GM13977 (cell line): Measurements from ENCODE around the gene EIF2AK3.

Source experiments
- DNase-seq: peaks from one replicate; pipeline ENCODE4 v3.0.0; 2012; ENCODE audit warnings: low spot score
- in situ Hi-C: fragments of 300-500 bp; cut with MboI; formaldehyde crosslinking; loops from one replicate; pipeline ENCODE4 v1.12.0; 2022; ENCODE audit warnings: low sequenced_read_pairs, low pct_unique_long_range_greater_than_20kb, mixed read lengths, inconsistent platforms; ENCODE audit not compliant: unreplicated experiment
- TF ChIP-seq, protein P1 (sequence below): IDR thresholded peaks from 2 replicates; pipeline ENCODE4 v1.5.1; 2012; ENCODE audit warnings: mild to moderate bottlenecking, control low read depth; ENCODE audit not compliant: insufficient read depth; ENCODE audit errors: extremely low read depth, missing control alignments

EIF2AK3 gene

GRCh38 chr2:88627055-88627855 lies at the start of gene EIF2AK3:
EIF2AK3 (minus strand) TSS chr2:88627464; CDS start chr2:88627274, 190 bp downstream.
- TF ChIP-seq, protein P1, sequence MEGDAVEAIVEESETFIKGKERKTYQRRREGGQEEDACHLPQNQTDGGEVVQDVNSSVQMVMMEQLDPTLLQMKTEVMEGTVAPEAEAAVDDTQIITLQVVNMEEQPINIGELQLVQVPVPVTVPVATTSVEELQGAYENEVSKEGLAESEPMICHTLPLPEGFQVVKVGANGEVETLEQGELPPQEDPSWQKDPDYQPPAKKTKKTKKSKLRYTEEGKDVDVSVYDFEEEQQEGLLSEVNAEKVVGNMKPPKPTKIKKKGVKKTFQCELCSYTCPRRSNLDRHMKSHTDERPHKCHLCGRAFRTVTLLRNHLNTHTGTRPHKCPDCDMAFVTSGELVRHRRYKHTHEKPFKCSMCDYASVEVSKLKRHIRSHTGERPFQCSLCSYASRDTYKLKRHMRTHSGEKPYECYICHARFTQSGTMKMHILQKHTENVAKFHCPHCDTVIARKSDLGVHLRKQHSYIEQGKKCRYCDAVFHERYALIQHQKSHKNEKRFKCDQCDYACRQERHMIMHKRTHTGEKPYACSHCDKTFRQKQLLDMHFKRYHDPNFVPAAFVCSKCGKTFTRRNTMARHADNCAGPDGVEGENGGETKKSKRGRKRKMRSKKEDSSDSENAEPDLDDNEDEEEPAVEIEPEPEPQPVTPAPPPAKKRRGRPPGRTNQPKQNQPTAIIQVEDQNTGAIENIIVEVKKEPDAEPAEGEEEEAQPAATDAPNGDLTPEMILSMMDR: no peak
- DNase-seq: peak; percentile 96
- in situ Hi-C loops: no loop called here

GRCh38 chr2:88673363-88673762 lies 46.1 kb upstream of the EIF2AK3 start:
- no peak for DNase-seq
- TF ChIP-seq, protein P1: no peak
- in situ Hi-C loops: loop anchor here (5.0 to 25.0 kb wide), 2 partner anchors 81 to 286 kb away; no protein-coding TSS in a partner anchor

DNA sequence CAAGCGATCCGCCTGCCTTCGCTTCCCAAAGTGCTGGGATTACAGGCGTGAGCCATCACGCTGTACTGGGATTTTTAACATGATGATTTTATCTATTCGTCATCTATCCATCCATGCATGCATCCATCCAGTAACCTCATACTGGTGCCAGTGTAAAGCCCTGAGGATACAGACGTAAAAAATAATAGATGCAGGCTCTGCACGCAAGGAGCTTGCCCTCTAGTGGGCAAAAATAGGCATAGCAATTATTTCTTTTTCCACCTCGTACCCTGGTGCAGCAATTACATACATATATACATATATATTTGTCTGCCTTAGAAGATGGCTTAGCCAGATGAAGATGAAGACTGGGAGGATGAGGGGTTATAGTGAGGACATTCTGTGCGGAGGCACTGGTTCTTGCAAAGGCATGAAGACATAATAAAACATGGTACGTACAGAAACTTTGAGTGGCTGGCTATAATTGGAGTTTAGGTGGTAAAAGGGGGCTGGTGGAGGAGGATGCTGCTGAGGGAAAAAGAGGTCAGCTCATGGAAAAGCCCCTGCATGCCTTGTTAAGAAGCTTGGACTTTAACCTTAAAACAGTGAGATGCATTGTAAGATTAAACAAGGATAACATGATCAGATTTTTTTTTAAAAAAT lies 44.6 kb upstream of the EIF2AK3 start:
- peak; percentile 32 for DNase-seq
- TF ChIP-seq, protein P1: peak; percentile 87
- in situ Hi-C loops: loop anchor here (5.0 to 25.0 kb wide), 2 partner anchors 80 to 285 kb away; no protein-coding TSS in a partner anchor

DNA sequence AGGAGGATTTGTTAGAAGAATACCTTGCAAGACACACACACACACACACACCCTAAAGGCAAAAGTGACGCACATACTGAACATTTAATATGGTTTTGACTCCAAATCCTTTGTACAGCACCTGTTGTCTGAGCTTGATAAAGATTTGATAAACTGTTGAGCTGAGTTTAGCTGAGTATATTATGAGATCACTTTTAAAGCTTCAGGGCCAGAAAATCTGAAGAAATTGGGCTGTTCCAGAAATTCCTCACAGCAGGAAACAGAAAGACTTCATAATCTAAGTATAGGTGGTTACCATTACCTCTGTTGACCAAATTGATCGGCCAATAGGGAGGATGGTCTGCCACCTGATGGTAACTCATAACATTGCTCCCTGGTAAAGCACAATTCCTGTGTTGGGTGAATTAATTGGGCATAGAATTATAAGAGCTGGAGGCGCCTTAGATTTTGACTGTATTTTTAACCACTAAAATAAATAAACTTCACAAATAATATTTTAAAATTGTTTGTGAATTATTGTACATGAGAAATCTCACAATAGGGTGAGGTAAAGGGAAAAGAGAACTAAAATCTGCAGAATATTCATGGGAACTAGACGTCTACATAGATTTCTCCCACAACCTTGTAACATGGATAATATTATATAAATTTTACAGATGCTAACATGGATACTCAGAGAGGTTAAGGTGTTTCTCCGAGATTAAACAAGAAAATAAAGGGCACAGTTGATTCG lies 42.4 kb upstream of the EIF2AK3 start:
- TF ChIP-seq, protein P1: peak; percentile 78
- in situ Hi-C loops: loop anchor here (5.0 to 25.0 kb wide), 3 partner anchors 77 to 282 kb away; no protein-coding TSS in a partner anchor
- DNase-seq: peak; percentile 60

GRCh38 chr2:88668862-88669261 lies 41.6 kb upstream of the EIF2AK3 start:
- TF ChIP-seq, protein P1: no peak
- no peak for DNase-seq
- in situ Hi-C loops: loop anchor here (10.0 to 25.0 kb wide), 2 partner anchors 94 to 282 kb away; no protein-coding TSS in a partner anchor

- TF ChIP-seq, protein P1: no peak
- in situ Hi-C loops: loop anchor here (10.0 to 25.0 kb wide), 2 partner anchors 92 to 280 kb away; no protein-coding TSS in a partner anchor
- no peak for DNase-seq
Measured at GRCh38 chr2:88667219-88667618, 40.0 kb upstream of the EIF2AK3 start.
